ENCODE results near the gene MICB. TPM values are rescaled to one million over a fixed set of nuclear protein-coding genes. Genes with fewer than 3 reads are reported as not detected.

Gene MICB
- total and polyA plus RNA-seq, 9 of the 15 experiments (the other 6 are each of a cell fraction or from before 2014, with no cell fraction given) = 13.3 to 34.5 (median 19.8) TPM

- 0 out of 2 replicates have a peak, but pooled peaks have one; percentile 62 for TF ChIP-seq ELK1 (CRISPR knock-in tag; IDR thresholded peaks at IDR 0.05)
- TF ChIP-seq TCF15 (CRISPR knock-in tag; IDR thresholded peaks at IDR 0.05) = peak; percentile 67
- TF ChIP-seq KLF6 (CRISPR knock-in tag; IDR thresholded peaks at IDR 0.05; ENCODE audit: borderline replicate concordance) = peak; percentile 78; the same call in 1 of the 2 replicates
- no peak for TF ChIP-seq RBM25 (IDR thresholded peaks at IDR 0.05; ENCODE audit: low read depth, low read length, severe bottlenecking)
- TF ChIP-seq MNT (conservative IDR thresholded peaks at IDR 0.05) = peak; percentile 90 to 94
- peak; percentile 65; the same call in 1 of the 2 replicates for TF ChIP-seq SPI1 (IDR thresholded peaks at IDR 0.05; ENCODE audit: borderline replicate concordance, low read depth, low read length)
- TF ChIP-seq HNRNPK (IDR thresholded peaks at IDR 0.05; ENCODE audit: low read depth, low read length, poor library complexity, severe bottlenecking) = no peak
- no peak for TF ChIP-seq XRCC4 (IDR thresholded peaks at IDR 0.05; ENCODE audit: extremely low read depth, insufficient read depth, insufficient read length)
- no peak for TF ChIP-seq ZNF175 (CRISPR knock-in tag; IDR thresholded peaks at IDR 0.05; ENCODE audit: low read depth)
- no peak for TF ChIP-seq MBD1 (CRISPR knock-in tag; IDR thresholded peaks at IDR 0.05)
- 0 out of 2 replicates have a peak, but pooled peaks have one; percentile 54 for TF ChIP-seq ZFP30 (CRISPR knock-in tag; IDR thresholded peaks at IDR 0.05; ENCODE audit: borderline replicate concordance)
- no peak for TF ChIP-seq PPARD (CRISPR knock-in tag; IDR thresholded peaks at IDR 0.05)
- peak; percentile 68 for TF ChIP-seq MXI1 (IDR thresholded peaks at IDR 0.05; ENCODE audit: low read depth, low read length)
- TF ChIP-seq FOXP4 (CRISPR knock-in tag; IDR thresholded peaks at IDR 0.05; ENCODE audit: borderline replicate concordance) = no peak
- no peak for TF ChIP-seq COPS2 (conservative IDR thresholded peaks at IDR 0.05)
- peak; percentile 33; the same call in 1 of the 2 replicates for TF ChIP-seq SMAD4 (CRISPR knock-in tag; conservative IDR thresholded peaks at IDR 0.05)
- TF ChIP-seq MIER1 (IDR thresholded peaks at IDR 0.05; ENCODE audit: low read depth) = no peak; the same call in 1 of the 2 replicates
Observed at GRCh38 chr6:31541658-31542521, 43.9 kb downstream of the MICB start, which contains the start of gene DDX39B (continued).

Data from K562 (cell line).